GM21717 (cell line): ENCODE results near the gene BACH2.
"Not testable (repeated sequence)": the region's sequence is repeated elsewhere in the genome, so short reads cannot be mapped to it uniquely, and the experiment has no call there.

Experiments used
- ATAC-seq: cut with Tn5 transposase; IDR thresholded peaks from one replicate; pipeline ENCODE4 v1.9.1; 2021; ENCODE audit warnings: mild to moderate bottlenecking, moderate library complexity; ENCODE audit not compliant: unreplicated experiment

Gene BACH2

DNA sequence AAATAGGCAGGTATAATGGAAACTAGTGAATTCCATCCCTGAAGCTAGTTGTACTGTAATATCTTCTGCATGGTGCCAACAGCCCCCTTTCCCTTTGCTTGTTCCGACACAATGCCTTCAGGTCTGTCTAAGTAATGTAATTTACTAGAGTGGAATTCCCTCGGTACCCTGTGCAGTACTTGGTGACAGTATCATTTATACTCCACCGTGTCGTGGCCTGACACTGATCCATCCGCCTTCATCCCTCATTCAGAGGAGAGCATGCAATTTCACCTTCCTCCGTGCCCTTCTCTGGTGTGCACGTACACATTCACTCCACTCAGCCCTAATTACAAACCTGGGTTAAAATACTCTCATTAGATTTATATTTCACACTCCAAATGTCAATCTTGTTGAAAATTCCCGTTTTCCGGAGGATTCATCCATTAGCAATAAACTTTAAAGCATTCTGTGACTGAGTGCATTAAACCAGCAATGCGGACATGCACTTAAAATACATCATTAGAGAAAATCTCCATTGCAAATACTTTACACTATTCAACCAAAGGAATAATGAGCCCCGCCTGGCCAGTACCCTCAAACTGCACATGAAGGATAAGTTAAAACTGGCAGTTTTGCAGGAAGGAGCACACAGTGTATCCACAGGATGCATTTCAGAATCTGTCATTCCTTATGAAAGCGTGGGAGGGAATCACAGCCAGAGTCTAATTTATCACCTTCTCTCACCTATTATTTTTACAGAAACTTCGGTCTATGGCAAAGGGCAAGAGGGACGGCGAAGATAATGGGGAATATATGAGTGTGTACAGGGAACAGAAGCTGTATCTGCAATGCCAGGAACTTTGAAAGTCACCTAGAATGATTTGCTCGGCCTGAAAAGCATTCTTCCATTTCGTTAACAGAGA, 219.9 kb downstream of the BACH2 start:
- no peak for ATAC-seq

DNA sequence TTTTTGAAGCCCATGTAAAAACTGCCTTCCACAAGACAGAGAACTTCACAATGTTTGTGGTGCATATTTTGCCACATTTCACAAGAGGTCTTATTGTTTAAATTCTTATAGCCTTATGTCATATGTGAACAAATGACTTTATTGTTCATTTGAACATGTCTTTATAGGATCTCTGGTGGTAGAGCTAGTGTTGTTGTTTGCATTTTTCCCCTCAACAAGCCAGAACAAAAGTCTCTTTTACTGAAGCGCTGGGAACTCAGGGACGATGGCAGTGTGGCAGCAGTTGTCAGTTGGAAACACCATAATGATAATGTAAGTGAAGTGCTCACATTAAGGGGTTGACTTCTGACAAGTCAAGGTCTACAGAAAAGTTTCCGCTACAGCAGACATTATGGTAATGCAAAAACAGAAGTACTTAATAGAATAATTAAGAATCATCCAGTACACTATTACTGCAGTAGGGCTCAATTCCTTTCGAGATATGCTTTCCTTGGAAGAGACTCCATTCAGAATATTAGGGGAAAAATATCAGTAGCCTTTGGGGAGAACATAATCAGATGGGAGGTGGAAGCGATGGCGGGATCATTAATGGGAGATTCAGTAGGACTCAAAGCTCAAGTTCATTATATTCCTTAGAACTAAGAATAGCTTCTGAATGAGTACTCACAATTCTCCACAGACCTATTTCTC, 222.3 kb downstream of the BACH2 start:
- no peak for ATAC-seq

DNA sequence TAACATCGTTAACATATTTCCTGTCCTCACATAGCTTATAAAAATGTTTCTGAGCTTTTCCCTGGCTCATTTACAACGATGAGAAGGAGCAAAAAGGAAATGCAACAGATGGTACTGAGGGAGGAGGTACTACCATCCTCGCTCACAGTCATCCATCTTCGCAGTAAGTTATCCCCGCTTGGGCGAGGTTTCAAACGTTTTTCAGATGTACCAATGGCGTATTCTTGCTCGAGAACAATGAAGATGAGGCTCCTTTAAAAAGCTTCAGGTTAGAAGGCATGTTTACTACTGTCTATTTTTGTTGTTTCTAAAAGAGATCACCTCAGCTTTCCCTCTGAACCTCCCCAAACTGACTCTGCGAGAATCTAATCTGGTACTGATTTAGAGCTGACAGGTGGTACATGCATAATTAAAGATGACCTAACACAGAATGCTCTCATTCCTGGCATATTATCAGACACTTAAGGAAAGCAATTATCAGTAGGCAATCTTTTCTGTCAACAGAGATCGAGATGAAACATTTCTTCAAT, 223.6 kb downstream of the BACH2 start:
- ATAC-seq, result no peak

GRCh38 chr6:90072501-90072900, 224.1 kb downstream of the BACH2 start:
- no peak for ATAC-seq

GRCh38 chr6:90068703-90069523, 227.7 kb downstream of the BACH2 start:
- no peak for ATAC-seq

DNA sequence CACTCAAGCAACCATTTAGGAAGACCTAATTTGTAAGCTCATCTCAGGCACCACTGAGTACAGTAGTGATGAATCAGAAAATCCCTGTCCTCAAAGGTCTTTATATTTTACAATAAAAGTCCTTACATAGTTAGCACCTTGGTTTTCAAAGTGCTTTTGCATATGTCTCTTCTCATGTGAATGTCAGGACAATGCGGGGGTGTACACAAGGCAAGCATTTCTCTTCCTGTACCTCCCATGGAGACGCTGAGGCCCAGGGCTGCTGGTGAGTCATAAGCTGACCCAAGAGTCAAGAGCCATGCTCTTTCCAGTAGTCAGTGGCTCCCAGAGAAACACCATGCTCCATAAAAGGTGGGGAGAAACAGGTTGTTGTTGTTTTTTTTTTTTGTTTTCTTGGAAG, 228.4 kb downstream of the BACH2 start:
- no peak for ATAC-seq

- ATAC-seq, result no peak
Observed at GRCh38 chr6:90066697-90067096, 229.9 kb downstream of the BACH2 start.

DNA sequence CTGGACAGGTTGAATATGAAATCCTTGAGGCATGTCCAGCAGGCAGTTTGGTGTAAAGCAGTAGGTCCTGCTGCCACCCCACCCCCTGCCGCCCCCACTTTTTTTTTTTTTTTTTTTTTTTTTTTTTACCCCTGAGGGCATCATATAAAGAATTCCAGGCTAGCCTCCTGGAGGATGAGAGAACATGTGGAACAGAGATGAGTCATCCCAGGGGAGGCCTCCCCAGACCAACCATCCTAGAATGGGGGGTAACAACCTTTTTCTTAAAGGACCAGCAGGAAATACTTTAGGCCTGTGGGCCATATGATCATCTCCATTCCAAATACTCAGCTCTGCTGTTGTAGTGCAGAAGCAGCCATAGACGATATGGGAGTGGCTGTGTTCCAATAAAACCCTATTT, 231.5 kb downstream of the BACH2 start:
- no peak for ATAC-seq

- no peak for ATAC-seq
Observed at GRCh38 chr6:90062667-90063066, 234.0 kb downstream of the BACH2 start.

- no peak for ATAC-seq
Observed at GRCh38 chr6:90062051-90062450, 234.6 kb downstream of the BACH2 start.

- not testable (repeated sequence) for ATAC-seq
Observed at GRCh38 chr6:90059178-90059577, 237.5 kb downstream of the BACH2 start.

DNA sequence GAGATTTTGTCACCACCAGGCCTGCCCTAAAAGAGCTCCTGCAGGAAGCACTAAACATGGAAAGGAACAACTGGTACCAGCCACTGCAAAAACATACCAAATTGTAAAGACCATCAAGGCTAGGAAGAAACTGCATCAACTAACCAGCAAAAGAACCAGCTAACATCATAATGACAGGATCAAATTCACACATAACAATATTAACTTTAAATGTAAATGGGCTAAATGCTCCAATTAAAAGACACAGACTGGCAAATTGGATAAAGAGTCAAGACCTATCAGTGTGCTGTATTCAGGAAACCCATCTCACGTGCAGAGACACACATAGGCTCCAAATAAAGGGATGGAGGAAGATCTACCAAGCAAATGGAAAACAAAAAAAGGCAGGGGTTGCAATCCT, 240.7 kb downstream of the BACH2 start:
- not testable (repeated sequence) for ATAC-seq

DNA sequence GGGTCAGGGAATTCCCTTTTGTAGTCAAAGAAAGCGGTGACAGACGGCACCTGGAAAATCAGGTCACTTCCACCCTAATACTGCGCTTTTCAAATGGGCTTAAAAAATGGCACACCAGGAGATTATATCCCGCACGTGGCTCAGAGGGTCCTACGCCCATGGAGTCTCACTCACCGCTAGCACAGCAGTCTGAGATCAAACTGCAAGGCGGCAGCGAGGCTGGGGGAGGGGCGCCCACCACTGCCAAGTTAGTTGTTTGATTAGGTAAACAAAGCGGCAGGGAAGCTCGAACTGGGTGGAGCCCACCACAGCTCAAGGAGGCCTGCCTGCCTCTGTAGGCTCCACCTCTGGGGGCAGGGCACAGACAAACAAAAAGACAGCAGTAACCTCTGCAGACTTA, 242.4 kb downstream of the BACH2 start:
- not testable (repeated sequence) for ATAC-seq

- ATAC-seq, result no peak
Observed at GRCh38 chr6:90053614-90054013, 243.0 kb downstream of the BACH2 start.

DNA sequence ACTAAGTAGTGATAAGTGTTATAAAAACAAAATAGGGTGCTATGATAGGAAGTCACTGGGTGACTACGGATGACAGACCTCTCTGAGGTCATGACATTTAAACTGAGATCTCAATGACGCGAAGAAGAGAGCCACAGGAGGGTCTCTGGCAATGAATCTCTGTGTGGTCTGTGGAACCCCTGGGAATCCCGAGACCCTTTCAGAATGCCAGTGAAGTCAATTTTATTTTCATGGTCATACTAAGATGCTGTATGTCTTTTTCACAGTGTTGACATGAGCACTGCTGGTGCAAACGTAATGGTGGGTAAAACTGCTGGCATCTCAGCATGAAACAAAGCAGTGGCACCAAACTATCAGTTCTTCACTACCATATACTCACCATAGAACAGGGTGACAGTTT, 247.3 kb downstream of the BACH2 start:
- no peak for ATAC-seq

DNA sequence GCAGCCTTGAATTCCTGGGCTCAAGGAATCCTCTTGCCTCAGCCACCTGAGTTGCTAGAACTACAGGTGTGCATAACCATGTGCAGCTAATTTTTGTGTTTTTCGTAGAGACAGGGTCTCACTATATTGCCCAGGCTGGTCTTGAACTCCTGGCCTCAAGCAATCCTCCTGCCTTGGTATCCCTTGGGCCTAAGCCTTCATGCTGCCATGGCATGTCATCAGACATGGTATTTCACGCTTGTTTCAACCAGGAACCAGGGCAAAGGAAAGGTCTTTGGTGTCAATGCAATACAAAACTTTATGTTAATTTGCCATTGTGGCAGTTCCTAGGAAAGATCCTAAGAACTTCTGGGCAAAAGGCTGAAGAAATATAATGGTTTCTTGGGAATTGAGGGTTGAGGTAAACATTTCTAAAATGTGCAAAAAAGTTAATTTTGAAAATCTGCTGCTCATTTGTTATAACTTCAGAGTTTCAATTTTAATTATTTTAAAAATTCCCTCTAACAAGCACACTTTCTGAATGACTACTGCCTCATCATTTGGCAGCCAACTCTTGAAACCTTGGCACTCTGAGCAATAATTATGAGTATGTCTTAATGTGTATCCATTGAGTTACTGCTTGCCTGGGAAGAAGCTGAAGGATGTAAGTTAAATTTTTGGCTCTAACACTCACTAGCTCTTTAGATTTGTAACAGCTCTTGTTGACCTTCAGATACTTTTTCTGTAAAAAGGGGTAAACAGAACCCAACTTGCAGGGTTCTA, 248.3 kb downstream of the BACH2 start:
- ATAC-seq, result no peak

GRCh38 chr6:90045535-90045934, 251.1 kb downstream of the BACH2 start:
- no peak for ATAC-seq

GRCh38 chr6:90044833-90045381, 251.7 kb downstream of the BACH2 start:
- ATAC-seq, result no peak

DNA sequence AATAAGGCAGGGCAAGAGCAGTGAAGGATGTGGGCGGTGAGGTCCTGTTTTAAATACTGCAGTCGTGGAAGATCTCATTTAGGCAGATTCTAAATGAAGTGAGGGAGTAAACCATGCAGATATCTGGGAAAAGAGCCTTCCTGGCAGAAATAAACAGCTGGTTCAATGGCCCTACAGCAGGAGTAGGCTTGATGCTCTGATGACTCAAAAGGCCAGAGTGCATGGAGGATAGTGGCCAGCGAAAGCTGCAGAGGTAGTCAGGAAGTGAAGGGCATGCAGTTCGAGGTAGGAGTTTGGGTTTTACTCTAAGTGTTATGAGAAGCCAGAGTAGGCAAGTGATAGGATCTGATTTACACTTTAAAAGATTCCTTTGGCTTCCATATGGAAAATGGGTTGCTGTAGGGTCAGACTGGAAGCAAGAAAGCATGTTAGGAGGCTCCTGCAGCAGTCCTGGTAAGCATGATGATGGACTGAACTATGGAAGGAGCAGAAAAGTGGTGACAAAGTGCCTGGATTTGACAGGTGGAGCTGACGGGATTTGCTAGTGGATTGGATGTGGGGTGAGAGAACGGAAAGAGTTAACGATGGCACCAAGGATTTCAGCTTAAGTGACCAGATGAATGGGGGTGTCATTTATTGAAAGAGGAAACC, 252.3 kb downstream of the BACH2 start:
- no peak for ATAC-seq

GRCh38 chr6:90040931-90041330, 255.7 kb downstream of the BACH2 start:
- no peak for ATAC-seq
